GM13977 (cell line): ENCODE results near the gene MAPT.

Experiments used
- DNase-seq: peaks from one replicate; pipeline ENCODE4 v3.0.0; 2012; ENCODE audit warnings: low spot score
- CTCF ChIP-seq: IDR thresholded peaks from 2 replicates; pipeline ENCODE4 v1.5.1; 2012; ENCODE audit warnings: mild to moderate bottlenecking, control low read depth; ENCODE audit not compliant: insufficient read depth; ENCODE audit errors: extremely low read depth, missing control alignments
- in situ Hi-C: fragments of 300-500 bp; cut with MboI; formaldehyde crosslinking; loops from one replicate; pipeline ENCODE4 v1.12.0; 2022; ENCODE audit warnings: low sequenced_read_pairs, low pct_unique_long_range_greater_than_20kb, mixed read lengths, inconsistent platforms; ENCODE audit not compliant: unreplicated experiment

Gene MAPT

GRCh38 chr17:45895969-45896785 is 1.8 kb downstream of the MAPT start:
- in situ Hi-C loops, result no loop called here
- no peak for DNase-seq
- TF ChIP-seq CTCF, result no peak

- in situ Hi-C loops, result no loop called here
- TF ChIP-seq CTCF, result no peak
- no peak for DNase-seq
These were observed 2.7 kb downstream of the MAPT start for GRCh38 chr17:45896803-45897693.

- no peak for DNase-seq
- TF ChIP-seq CTCF, result no peak
- in situ Hi-C loops, result no loop called here
These were observed 5.8 kb downstream of the MAPT start for GRCh38 chr17:45900136-45900535.

DNA sequence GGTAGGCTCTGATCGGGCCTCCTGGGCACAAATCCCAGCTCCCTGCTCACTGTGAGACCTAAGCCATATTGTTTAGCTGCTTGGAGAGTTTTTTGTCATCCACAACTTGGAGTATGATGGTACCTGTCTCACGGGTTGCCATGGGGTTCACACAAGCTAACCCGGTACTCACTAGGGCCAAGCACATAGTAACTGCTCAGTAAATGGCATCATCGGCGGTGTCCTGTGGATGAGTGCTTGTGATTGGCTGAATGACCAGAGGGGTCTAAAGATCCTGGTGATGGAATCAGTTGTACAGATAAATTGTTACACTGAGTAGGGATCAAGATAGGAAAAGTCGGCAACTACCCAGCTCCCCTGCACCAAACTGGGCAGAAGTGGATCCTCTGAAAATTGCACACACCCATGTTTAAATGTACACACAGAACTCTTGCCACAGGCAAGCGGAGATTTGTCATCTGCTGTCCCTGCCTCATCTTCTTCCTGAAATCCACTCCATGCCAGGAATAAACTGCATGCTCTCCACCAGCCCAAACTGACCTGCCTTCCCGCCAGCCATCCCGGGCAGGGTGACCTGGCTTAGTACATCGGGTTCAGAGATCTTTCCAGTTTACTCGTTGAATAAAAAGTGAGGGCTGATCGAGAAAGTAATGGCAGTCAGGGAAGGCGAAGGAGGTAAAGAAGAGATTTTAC is 6.5 kb downstream of the MAPT start:
- in situ Hi-C loops, result no loop called here
- no peak for TF ChIP-seq CTCF
- DNase-seq, result no peak

GRCh38 chr17:45902892-45903346 is 8.6 kb downstream of the MAPT start:
- TF ChIP-seq CTCF, result no peak
- DNase-seq, result no peak
- in situ Hi-C loops, result no loop called here

DNA sequence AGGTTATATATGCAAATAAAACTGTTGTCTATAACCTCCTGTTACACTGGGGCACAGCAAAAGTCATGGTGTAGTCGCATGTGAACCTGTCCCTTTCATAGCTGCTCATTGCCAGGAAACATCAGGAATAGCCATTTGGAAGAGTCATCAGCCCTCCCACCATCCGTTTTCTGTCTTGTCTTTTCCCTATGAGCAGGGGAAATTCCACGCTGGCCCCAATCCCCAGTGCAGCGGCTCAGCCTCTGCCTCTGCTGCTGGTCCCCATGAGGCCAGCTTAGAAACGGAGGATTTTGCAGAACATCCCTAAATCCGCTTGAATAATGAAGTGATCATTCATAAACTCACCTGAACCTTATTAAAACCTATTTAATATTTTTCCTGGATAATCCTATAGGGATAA is 10.5 kb downstream of the MAPT start:
- no peak for TF ChIP-seq CTCF
- in situ Hi-C loops, result no loop called here
- DNase-seq, result no peak
